ENCODE data around the gene CLDN20.

DNA sequence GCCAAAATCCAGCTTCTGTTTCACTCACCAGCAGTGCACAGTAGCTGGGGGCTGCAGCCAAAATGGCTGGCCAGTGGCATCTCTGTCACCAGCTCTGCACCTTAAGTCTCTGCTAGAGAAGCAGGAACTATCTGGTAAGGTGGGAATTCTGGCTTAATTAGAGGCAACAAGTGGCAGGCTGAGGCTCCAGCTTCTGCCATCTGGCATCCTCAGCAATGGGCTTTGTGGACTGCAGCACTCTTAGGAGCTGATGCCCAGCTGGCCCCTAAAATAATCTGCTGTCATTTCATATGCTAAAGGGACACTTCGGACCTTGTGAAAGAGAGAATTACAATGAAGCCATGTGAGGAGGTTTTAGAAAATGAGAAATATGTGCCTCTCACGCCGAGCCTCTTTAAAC is 4.6 kb upstream of the CLDN20 start:
- TF ChIP-seq FOXJ3 (CRISPR knock-in tag; IDR thresholded peaks at IDR 0.05), result no peak
- TF ChIP-seq, protein P1, sequence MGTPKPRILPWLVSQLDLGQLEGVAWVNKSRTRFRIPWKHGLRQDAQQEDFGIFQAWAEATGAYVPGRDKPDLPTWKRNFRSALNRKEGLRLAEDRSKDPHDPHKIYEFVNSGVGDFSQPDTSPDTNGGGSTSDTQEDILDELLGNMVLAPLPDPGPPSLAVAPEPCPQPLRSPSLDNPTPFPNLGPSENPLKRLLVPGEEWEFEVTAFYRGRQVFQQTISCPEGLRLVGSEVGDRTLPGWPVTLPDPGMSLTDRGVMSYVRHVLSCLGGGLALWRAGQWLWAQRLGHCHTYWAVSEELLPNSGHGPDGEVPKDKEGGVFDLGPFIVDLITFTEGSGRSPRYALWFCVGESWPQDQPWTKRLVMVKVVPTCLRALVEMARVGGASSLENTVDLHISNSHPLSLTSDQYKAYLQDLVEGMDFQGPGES (IDR thresholded peaks at IDR 0.05; ENCODE audit: low read depth, low read length), result no peak
- TF ChIP-seq, protein P2, sequence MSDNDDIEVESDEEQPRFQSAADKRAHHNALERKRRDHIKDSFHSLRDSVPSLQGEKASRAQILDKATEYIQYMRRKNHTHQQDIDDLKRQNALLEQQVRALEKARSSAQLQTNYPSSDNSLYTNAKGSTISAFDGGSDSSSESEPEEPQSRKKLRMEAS (IDR thresholded peaks at IDR 0.05; ENCODE audit: low read depth), result no peak
- TF ChIP-seq TAF1 (IDR thresholded peaks at IDR 0.05; ENCODE audit: borderline replicate concordance, low read depth, low read length), result no peak
- TF ChIP-seq, protein P3, sequence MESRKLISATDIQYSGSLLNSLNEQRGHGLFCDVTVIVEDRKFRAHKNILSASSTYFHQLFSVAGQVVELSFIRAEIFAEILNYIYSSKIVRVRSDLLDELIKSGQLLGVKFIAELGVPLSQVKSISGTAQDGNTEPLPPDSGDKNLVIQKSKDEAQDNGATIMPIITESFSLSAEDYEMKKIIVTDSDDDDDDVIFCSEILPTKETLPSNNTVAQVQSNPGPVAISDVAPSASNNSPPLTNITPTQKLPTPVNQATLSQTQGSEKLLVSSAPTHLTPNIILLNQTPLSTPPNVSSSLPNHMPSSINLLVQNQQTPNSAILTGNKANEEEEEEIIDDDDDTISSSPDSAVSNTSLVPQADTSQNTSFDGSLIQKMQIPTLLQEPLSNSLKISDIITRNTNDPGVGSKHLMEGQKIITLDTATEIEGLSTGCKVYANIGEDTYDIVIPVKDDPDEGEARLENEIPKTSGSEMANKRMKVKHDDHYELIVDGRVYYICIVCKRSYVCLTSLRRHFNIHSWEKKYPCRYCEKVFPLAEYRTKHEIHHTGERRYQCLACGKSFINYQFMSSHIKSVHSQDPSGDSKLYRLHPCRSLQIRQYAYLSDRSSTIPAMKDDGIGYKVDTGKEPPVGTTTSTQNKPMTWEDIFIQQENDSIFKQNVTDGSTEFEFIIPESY (IDR thresholded peaks at IDR 0.05; ENCODE audit: borderline replicate concordance, low read depth), result no peak
- no peak for TF ChIP-seq EZH2phosphoT487 (IDR thresholded peaks at IDR 0.05; ENCODE audit: borderline replicate concordance, low read depth)
- TF ChIP-seq FOXM1 (IDR thresholded peaks at IDR 0.05; ENCODE audit: low read depth), result no peak
- TF ChIP-seq NRF1 (IDR thresholded peaks at IDR 0.05; ENCODE audit: low read depth, low read length), result no peak

Data from SK-N-SH (cell line).